Measurements from ENCODE around the gene DAZAP1.

The DAZAP1 gene

DNA sequence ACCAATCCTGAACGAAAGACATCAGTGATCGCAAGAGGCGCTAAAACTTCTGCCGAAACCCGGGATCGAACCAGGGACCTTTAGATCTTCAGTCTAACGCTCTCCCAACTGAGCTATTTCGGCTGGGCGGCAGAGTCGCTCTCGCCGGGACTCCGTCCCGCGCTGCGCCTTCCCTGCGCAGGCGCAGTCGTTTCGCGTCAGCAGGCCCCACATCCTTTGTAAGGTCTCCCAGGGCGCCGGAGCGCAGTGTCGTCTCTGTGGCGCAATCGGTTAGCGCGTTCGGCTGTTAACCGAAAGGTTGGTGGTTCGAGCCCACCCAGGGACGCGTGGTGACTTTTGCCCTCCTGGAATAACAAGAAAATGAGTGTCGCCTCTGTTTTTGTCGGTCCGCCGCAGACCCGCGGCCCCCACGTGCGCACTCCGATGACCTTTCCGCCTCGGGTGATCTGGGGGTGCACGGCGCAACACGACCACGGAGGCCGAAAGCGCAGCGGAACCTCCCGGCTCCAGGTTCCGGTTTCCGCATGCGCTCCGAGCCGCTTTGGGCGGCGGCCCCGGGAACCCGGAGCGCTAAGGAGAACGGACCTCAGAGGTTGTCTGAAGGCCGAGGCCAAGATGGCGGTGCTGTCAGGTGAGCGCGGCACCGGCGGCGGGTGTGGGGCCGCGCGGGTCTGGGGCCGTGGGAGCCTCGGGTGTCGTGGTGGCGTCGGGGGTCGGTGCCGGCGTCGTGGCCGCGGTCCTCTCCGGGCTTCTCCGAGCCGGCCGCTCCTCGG, 23.9 kb upstream of the DAZAP1 start, which contains the start of gene NDUFS7:
TSS of gene NDUFS7 (plus strand) at position 596 of the 773 bp plus-strand sequence. CDS start at position 616, 20 bp downstream.
- TF ChIP-seq POLR2A (IDR thresholded peaks at IDR 0.05; ENCODE audit: low read depth, low read length): peak; percentile 56
- no peak for FAIRE-seq

DNA sequence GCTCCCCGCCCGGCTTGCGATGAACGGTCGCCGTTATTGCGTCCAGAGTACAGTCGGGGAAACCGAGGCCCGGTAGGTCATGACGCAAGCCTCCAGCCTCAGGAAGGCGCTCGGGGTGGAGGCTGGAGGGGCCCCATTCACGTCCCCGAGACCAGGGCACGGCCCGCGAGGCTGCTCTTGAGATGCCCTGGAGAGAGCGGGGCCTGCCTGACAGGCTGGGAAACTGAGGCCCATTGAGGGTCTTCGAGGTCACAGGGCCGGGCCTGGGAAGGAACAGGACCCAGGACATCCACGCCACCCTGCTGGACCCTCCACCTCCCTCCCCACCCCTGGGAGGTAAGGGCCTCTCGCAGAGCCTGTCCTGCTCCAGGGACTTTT, 23.3 kb upstream of the DAZAP1 start:
- TF ChIP-seq POLR2A (IDR thresholded peaks at IDR 0.05; ENCODE audit: low read depth, low read length): no peak
- DNase-seq (ENCODE audit: insufficient read length, low spot score) (no peak), FAIRE-seq (no peak)

More for the DNA sequence above, 23.9 kb upstream of the DAZAP1 start, which contains the start of gene NDUFS7:
- DNase-seq (ENCODE audit: insufficient read length, low spot score): no peak

DNA sequence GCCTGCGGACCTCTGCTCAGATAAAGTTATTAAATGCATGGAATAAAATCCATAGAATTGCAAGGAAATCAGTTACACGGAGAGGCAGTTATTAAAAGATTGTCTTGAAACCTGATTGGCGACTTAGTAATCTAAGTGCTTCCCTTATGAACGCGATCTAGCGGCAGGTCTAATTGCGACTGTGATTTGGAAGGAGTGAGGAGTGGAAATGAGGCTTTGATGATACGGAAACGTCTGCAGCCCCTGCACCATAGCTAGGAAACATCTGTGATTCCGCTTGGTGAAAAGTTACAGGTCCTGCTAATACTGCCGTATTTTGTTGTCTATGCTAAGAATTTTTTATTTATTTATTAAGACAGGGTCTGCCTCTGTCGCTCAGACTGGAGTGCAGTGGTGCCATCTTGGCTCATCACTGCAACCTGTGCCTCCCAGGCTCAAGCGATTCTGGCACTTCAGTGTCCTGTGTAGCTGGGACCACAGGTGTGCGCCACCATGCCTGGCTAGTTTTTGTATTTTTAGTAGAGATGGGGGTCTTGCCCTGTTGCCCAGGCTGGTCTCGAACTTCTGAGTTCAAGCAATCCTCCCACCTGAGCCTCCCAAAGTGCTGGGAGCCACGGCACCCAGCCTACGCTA, 22.8 kb upstream of the DAZAP1 start:
- no peak for FAIRE-seq
- TF ChIP-seq POLR2A (IDR thresholded peaks at IDR 0.05; ENCODE audit: low read depth, low read length): no peak
- no peak for DNase-seq (ENCODE audit: insufficient read length, low spot score)

DNA sequence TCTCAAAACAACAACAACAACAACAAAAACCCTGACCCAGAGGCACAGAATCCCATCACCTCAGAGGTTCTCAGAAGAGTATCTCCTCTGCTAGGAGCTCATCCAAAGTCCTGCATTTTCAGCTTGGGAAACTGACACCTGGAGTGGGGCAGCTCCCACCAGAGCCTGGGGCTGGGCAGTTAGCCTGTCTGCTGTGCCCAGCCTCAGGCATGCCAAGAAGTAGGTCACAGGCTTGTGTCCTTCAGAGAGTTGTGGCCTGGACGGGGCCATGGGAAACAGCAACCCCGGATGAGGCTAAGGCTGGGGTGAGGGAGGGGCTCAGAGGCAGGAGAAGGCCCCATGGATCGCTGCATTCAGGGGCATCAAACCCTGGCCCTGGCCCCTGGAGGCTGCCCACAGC, 21.6 kb upstream of the DAZAP1 start:
- FAIRE-seq (no peak), DNase-seq (ENCODE audit: insufficient read length, low spot score) (no peak)
- no peak for TF ChIP-seq POLR2A (IDR thresholded peaks at IDR 0.05; ENCODE audit: low read depth, low read length)

DNA sequence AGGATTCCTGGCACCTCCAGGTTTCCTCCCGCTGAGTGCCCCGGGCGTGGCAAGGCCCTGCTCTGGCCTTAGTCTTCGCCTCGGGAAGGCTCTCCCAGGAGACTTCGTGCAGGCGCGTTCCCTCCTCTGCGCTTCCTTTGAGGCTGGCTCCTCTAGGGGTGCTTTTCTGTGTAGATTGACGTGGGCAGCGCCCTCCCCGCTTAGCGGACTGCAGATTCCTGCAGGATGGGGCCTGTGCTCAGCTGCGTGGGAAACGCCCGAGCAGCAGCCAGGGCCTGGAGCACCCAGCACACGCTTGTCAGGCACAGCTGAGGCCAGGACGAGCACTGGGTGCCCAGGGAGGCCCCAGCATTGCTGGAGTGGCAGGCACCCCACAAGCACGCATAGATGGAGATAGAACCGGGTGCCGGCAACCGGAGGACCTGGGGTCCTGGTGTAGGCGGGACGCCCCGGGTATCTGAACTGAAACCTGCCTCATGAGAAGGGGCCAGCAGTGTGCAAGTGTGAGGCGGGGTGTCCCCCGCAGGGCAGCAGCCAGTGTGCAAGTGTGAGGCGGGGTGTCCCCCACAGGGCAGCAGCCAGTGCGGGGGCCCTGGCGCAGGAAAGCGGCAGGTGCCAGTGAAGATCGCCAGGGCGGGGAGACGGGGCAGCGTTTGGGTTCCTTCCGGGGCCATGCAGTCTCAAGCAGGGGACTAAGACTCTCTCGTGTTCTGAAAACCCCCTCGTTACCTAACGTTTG, 20.3 kb upstream of the DAZAP1 start:
- FAIRE-seq: no peak
- TF ChIP-seq POLR2A (IDR thresholded peaks at IDR 0.05; ENCODE audit: low read depth, low read length): no peak

DNA sequence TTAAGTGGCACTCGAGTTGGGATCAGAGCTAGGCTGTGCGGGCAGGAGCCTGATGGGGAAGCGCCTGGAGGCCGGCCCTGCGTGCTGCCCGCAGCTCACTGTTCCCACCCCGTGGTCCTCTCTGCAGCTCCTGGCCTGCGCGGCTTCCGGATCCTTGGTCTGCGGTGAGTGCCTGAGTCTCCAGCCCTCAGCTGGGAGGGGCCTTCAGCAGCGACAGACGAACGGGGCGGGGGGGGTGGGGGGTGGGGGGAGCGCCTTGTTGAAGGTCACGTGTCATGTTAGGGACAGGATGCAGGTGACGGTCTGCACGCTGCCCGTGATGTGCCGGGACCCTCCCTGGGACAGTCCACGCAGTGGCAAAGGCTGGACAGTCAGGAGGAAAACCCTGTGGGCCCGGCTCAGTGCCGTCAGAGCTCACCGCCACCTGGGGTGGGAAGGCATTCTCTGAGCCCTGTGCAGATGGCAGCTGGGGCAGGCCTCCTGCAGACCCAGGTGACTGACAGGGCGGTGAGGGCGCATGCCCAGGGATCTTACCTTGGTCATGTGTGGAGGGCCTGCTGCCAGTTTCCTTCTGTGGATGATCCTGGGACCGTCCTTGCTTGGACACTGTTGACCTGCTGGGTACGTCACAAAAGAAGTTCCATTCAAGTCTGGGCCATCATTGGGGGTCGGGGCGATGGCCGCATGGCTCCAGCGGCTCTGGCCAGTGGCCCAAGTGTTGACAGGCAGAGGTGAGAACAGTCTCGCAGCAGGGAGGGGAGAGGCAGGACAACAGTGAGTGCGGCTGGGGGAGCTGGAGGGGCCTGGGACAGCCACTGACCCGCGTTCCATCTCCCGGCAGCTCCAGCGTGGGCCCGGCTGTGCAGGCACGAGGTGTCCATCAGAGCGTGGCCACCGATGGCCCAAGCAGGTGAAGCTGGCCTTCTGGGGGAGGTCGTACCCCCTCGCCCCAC, 19.4 kb upstream of the DAZAP1 start:
- no peak for DNase-seq (ENCODE audit: insufficient read length, low spot score)
- TF ChIP-seq POLR2A (IDR thresholded peaks at IDR 0.05; ENCODE audit: low read depth, low read length): no peak
- FAIRE-seq: no peak

More for the DNA sequence above, 20.3 kb upstream of the DAZAP1 start:
- no peak for DNase-seq (ENCODE audit: insufficient read length, low spot score)

DNA sequence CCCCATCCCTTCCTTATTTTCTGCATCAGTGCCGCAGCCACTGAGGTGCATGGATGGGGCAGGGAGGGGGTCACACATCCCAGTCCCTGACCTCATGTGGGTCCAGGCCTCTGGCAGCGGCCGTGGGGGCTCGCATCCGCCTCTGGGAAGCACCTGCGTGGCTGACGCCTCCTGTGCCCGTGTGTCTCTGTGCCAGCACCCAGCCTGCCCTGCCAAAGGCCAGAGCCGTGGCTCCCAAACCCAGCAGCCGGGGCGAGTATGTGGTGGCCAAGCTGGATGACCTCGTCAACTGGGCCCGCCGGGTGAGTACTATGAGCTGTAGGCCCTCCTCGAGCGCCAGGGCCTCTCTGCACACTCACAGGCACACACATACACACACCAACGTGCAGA, 18.8 kb upstream of the DAZAP1 start:
- no peak for TF ChIP-seq POLR2A (IDR thresholded peaks at IDR 0.05; ENCODE audit: low read depth, low read length)
- FAIRE-seq (no peak), DNase-seq (ENCODE audit: insufficient read length, low spot score) (no peak)

DNA sequence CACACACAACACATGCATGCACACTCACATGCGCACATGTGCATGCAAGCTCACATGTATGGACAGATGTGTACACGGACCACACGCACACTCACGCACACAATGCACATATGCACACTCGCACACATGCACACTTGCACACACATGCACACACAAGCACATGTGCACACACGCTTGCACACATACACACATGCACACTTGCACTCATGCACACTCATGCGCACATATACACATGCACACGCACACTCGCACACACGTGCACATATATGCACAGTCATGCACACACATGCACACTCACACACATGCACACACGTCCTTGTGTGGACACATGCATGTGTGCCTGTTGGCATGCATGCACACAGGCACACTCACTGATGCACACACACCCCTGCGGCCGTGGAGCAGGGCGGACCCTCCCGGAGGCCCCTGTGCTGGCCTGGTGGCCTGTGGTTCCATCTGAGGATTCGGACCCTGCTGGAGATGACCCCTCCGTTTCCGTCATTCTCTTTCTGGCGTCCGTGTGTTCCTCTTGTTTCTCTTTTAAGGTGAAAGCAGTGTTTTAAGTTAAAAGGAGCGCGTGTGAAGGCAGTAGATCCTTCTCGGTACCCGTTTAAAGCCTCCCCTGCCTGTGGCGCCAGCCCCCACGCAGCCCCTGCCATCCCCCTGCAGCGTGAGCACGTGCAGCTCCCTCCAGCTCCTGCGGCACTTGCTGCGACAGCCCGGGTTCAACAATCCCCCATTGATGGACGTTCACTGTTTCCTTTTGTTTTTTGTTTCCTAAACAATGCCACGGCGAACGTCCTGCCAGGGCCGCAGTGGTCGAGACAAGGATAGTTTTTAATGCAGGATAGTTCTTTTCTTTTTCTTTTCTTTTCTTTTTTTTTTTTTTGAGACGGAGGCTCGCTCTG, 18.1 kb upstream of the DAZAP1 start:
- FAIRE-seq: no peak
- TF ChIP-seq POLR2A (IDR thresholded peaks at IDR 0.05; ENCODE audit: low read depth, low read length): no peak
- DNase-seq (ENCODE audit: insufficient read length, low spot score): no peak

DNA sequence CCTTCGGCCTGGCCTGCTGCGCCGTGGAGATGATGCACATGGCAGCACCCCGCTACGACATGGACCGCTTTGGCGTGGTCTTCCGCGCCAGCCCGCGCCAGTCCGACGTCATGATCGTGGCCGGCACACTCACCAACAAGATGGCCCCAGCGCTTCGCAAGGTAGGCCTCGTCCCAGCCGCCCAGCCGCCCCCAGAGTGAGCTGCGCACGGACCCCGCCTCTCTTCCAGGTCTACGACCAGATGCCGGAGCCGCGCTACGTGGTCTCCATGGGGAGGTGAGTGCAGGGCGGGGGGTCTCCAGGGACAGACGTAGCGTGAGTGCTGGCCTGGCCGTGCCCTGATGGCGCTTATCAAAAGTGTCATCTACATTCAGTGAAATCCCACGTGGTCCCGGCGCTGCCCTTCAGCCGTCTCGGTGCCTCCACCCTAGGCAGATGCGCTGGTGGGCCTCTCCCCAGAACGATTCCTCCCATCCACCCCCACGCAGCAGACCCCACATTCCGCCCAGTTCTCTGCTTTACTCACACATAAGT, 16.4 kb upstream of the DAZAP1 start:
- FAIRE-seq (no peak), DNase-seq (ENCODE audit: insufficient read length, low spot score) (no peak)
- no peak for TF ChIP-seq POLR2A (IDR thresholded peaks at IDR 0.05; ENCODE audit: low read depth, low read length)

DNA sequence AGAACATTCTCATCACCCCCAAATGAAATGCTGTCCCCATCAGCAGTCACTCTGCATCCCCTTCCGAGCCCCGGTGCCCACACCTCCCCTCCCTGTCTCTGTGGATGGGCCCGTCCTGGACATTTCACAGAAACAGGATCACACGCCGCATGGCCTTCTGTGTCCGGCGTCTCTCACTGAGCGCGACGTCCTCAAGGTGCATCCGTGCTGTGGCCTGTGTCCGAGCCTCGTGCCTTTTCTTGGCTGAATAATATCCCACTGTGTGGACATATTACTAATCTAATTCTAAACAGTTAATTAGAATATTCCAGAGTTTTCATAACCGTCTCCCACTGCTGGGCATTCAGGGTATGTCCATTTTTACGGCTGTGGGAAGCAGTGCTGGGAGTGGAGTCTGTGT, 15.0 kb upstream of the DAZAP1 start:
- no peak for TF ChIP-seq POLR2A (IDR thresholded peaks at IDR 0.05; ENCODE audit: low read depth, low read length)
- FAIRE-seq (no peak), DNase-seq (ENCODE audit: insufficient read length, low spot score) (no peak)

DNA sequence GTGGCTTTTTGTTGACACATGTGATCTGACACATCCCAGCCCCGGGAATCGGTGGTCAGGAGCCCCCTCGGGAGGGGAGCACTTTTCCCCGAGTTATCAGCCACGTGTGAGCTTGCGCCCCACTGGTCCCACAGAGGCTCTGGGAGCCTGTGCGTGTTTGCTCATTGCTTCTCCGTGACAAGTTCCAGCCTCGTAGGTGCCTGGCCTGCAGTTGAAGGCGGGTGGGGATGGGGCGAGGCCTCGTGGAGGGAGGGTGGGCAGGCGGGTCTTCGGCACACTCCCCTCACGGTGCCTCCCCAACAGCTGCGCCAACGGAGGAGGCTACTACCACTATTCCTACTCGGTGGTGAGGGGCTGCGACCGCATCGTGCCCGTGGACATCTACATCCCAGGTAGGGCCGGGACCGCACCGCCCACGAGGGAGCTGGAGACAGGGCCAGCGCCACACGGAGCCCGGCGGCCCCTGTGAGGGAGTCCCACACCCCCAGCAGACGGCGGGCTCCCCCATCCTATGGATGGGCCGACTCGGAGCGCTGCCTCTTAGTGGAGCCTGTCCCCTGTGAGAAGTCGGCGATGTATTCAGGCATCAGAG, 14.4 kb upstream of the DAZAP1 start:
- FAIRE-seq (no peak), DNase-seq (ENCODE audit: insufficient read length, low spot score) (no peak)
- TF ChIP-seq POLR2A (IDR thresholded peaks at IDR 0.05; ENCODE audit: low read depth, low read length): no peak

DNA sequence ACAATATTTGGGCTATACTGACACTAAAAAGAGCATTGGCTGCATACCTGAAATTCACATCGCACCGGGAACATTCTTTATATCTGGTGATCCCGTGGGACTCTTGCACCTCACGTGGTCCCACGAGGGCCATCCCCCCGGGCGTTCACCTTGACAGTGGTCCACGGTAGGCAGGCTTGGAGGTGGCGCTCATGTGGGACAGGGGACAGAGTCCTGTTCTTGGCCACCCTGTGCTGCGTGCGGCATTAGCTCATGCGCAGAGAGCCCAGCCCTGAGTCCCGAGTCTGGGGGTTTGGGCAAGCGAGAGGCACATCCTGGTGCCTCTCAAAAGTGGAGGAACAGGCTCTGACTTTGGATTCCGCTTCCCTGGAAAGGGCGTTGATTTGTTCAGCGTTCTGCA, 13.5 kb upstream of the DAZAP1 start:
- DNase-seq (ENCODE audit: insufficient read length, low spot score) (no peak), FAIRE-seq (no peak)
- no peak for TF ChIP-seq POLR2A (IDR thresholded peaks at IDR 0.05; ENCODE audit: low read depth, low read length)

Measured in H54 (cell line).